DMS 273 (cell line): ENCODE results near the gene RASSF3.
A peak's percentile ranks its signal among the peaks of the same experiment; 100 is the strongest.

Experiments used
- DNase-seq: peaks from one replicate; lab custom pipeline; 2025; ENCODE audit not compliant: unreplicated experiment; lab: John Stamatoyannopoulos, UW

Gene RASSF3

DNA sequence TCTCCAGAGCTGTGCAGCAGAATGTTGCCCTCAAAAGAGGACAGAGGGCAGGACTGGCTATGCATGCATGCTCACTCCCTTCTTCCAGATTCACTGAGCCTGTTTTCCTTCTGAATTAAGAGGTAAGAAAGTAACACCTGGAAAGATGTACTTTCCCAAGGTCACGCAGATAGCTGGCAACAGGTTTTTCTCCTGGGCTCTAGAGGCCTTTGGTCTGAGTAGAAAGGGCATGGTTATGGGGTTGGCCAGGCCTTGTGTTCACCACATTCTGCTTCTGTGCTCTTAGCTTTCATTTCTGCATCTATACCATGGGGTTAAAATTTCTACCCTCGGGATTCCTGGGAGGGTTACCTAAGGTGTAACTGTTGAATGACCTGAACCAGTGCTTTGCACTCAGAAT, 57.5 kb downstream of the RASSF3 start:
- DNase-seq = no peak

DNA sequence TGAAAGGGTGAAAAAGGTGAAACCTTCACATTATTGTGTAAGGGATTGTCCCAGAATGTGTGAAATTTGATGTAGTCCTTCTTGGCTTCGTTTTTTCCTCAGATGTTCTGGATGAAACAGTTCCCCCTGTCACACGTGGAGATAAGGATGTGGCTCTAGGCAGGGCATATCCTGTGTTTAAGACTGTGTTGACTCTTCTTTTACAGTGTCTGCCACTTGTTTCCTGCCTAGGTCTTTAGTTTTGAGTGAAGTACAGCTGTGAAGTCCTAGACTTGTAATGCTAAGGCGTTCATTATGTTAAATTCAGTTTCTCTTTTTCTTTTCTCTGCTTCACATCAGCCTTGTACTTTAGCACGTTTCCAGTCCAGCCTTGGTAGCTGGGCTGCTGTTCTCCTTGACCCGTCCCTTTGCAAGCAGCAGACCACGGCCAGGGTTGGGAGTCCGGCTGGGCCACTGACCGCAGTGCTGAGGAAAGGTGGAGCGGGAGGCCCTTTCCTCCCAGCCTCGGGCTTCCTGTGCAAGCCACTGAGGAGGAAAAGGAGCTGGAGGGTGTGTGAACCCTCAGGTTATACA, 59.1 kb downstream of the RASSF3 start:
- DNase-seq = no peak

DNA sequence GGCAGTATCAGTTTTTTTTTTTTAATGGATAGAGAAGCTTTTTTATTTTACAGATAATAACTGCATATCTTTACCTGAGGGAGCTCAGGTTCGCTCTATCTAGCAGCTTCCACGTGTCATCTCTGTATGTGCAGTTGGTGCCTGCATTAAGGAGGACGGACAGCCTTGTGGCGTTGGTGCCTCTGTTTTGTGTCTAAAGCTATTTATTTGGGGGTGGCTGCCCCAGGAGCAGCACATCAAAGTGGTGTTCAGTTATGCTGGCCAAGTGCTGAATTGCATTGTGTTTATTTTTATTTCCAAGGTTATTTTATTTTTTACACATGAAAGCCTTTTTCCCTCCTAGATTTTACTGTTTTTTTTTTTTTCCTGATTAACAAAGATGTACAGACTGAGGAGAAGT, 59.7 kb downstream of the RASSF3 start:
- DNase-seq = no peak

DNA sequence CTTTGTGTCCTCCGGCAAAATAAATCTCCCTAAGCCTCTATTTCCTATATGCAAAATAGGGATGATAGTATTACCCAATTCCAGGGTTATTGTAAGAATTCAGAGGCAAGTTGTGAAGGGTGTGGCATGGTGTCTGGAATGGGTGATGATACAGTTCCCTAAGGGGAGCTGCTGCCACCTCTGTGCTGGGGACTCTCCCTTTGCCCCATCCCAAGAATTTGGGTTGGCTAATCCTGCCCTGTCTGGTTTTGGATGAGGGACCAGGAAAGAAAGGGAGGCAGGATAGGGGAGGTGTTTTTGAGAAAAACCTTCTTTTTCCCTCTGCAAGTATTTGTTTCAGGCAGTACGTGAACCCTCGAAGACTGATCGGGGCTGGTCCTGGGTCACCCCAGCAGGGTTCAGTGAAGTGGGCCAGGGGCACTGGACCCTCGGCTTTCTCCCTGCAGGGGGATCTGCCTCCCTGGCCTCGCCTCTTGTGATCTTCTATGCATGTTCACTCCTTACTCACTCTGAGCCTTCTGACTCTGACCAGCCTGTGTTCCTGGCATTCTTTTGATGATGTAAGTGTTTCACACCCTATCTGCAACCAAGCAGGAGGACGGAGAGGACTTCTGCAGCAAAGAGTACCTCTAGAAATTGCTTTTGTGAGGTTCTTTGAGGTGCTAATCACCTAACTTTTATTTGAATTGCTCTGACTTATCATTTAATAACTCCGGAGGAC, 60.8 kb downstream of the RASSF3 start:
- DNase-seq = no peak

DNA sequence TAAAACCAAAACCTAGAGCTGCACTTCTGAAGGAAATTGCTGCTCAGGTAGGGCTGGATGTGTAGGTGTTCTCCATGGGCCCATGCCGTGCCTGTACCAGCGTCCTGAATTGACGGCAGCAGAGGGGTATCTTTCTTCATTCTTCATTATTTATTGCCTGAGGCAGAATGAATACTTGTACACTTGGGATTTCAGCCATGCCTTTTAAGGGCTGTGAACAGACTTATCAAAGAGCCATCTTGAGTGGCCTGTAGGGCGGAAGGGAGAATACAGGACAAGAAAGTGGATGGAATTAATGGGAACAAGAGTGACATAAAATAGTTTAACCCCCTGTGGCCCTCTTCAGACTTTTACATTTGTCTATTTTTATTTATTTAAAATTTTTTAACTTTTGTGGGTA, 61.4 kb downstream of the RASSF3 start:
- no peak for DNase-seq

DNA sequence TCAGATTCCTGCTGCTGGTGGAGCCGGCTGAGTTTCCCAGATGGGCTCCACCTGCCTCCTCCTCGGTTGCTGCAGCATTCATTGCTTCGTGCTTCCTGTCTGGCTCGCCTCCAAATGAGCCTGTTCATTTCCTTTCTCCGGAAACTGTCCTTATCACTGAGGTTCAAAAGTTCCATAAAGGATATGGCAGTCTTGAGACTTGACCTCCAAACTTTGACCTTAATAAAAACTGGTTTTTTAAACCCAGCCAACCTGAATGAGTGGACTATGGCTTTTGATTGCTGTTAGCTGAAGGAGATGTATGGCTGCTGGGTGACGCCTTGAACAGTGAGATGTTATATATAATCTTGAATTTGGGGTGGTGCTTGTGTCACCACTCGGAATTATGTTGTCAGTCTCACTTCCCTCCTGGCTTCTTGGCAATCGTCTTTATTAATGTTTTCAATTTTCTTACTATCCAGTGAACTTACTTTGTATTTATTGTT, 62.7 kb downstream of the RASSF3 start:
- DNase-seq = peak; percentile 74

DNA sequence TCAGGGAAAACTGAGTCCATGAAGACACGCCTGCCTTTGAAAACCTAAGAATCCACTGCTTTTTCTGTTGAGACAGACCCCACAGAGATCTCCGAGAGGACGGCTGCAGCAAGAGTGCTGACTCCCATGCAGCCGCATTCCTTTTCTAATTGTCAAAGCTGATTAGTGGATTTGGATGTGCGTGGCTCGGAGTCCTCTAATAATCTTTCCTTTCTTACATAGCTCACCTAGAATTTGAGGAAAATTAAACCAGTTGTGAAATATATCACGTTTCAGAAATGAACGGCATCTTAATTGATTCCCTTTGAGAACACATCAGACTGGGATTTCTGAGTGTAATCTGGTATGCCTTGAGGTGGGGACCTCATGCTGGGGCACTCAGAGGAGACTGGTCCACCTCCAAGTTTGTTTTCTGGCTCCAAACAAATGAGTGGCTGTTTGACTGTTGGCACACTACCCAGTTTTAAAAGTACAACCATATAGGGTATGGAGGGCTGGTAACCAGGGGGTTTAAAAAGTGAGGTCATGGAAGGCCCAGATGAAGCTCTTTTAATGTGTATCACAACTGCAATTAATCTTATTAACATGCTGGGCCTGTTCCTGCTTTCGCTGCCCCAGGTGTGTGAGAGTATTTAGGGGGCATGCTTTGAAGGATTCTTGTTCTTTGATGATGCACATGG, 63.3 kb downstream of the RASSF3 start:
- peak; percentile 62 for DNase-seq

DNA sequence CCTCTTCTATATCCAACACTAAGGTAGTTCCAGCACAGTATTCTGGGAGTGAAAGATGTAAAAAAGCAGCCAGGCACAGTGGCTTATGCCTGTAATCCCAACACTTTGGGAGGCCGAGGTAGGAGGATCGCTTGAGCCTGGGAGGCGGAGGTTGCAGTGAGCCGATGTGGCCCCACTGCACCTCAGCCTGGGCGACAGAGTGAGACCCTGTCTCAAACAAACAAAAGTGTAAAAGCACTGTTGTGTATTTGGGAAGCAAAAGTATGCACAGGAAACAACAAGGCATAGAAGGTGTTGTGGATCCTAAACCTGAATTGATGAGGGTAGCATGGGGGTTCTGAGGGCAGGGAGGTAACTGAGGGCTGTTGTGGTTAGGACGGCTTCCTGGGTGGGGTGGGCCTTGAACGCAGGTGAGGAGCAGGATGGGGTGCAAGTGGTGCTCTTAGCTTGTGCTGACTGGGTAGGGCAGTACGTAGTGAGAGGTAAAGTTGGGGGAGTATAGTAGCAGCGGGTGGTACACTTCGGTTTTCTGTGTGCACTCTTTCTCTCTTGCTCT, 64.2 kb downstream of the RASSF3 start:
- DNase-seq = no peak

DNA sequence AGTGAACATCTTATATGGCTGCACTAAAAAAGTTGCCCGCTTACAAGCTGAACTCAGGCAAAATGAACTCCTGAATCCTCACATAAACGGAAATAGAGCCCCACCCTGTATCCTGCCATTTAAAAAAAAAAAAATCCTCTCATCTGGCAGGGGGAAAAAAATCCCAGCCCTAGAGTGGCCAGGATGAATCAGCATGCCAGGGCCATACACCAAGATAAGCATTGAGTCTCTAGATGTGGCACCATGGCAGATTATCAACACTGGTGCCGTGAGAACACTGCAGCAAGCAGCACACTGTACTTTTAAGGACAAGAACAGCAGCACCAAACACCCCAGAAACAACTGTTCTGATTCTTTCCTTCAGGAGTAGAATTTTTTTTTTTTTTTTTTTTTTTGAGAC, 65.5 kb downstream of the RASSF3 start:
- DNase-seq = peak; percentile 13

DNA sequence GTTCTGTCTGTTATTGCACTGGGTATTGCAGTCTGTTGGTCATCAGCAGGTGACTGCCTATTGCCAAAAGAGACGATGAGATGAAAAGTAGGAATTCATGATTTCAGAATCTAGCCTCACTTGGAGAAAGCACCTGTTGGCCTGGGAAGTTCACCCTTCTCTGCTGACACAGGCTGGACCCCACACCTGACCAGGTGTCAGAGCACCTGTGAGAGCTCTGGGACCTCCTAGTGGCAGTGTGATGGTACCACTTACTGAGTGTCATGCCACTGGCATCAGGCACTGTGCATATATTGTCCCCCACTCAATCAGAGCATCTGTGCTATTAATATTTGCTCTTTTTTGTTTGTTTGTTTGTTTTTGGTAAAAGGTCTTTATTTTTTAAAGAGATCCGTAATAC, 68.0 kb downstream of the RASSF3 start:
- DNase-seq = no peak

DNA sequence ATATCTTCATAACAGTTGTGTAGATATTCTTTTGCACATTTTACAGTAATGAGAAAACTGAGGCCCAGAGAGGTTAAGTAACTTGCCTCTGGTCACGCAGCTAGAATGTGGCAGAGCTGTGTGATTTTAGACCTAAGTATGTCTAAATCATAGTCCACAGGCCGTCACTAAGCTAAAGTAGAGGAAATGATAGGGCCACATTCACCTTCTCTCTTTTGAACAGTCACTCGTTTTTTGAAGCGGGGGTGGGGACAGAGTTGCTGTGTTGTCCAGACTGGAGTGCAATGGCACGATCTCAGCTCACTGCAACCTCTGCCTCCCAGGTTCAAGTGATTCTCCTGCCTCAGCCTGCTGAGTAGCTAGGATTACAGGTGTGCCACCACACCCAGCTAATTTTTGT, 68.5 kb downstream of the RASSF3 start:
- DNase-seq = no peak

DNA sequence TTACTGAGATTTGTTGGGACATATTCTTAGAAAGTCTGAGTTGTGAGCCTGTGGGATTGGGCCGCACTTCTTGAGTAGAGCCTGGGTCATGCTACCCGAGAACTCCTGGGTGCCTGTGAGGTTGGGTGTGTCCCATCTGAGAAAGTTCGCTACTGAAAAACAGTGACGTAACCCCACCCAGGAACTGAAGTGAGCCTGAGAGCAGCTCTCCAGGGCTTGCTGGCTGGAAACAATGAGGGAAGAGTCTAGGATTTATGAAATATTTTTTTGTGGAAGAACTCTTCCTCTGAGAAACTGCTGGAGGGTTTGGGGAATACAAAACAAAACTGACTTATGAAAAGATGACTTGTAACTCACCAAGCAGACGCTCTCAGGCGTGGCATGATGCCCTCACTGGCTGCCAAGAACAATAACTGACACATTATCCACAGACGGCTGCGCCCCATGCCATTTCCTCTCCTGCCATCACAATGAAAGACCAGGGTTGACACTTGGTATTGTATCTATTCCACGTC, 69.2 kb downstream of the RASSF3 start:
- DNase-seq = peak; percentile 25

DNA sequence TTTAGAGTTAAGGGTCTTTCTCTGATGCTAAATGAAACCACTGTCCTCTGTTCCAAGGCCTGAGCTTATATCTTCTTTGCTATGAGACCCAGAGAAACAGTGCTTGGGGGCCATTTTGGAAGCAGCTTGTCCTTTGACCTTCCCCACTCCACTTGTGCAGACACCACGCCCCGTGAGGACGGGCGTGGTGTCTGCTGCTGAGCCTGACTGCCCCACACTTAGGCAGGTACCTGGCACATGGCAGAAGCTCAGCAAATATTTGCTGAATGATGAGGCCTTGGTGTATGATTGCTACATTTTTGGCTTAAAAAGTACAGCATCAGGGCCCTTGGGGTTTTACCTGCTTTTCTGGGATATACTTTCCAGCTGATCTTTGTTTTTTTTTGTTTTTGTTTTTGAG, 69.9 kb downstream of the RASSF3 start:
- DNase-seq = no peak

DNA sequence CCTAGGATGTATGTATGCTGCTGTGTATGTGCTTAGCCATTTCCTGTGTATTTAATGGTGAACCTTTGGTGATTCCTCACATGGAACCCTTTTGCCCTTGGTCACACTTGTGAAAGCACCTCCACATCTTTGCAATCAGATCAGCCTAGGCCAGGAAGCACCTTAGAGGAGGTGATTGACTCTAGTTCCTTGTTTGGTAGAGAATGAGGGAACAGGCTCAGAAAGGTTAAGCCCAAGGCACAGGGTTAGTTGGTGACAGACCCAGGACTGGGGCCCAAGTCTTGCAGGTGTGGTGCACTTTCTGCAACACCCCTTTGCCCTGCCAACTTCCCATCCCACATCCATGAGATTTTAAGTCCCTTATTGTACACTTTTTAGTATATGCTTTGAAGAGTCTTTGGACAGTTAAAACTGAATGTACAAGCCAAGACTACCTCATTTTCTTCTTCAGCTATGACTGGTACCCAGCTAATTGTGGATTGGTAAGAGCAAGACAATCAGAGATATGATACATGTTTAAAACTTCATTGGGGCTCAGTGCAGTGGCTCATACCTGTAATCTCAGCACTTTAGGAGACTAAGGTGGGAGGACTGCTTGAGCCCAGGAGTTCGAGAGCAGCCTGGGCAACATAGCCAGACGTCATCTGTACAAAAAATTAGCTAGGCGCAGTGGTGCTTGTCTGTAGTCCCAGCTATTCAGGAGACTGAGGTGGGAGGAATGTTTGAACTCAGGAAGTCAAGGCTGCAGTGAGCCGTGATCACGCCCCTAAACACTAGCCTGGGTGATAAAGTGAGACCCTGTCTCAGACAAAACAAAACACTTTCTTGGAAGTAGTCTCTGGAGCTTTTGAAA, 71.1 kb downstream of the RASSF3 start:
- DNase-seq = no peak

DNA sequence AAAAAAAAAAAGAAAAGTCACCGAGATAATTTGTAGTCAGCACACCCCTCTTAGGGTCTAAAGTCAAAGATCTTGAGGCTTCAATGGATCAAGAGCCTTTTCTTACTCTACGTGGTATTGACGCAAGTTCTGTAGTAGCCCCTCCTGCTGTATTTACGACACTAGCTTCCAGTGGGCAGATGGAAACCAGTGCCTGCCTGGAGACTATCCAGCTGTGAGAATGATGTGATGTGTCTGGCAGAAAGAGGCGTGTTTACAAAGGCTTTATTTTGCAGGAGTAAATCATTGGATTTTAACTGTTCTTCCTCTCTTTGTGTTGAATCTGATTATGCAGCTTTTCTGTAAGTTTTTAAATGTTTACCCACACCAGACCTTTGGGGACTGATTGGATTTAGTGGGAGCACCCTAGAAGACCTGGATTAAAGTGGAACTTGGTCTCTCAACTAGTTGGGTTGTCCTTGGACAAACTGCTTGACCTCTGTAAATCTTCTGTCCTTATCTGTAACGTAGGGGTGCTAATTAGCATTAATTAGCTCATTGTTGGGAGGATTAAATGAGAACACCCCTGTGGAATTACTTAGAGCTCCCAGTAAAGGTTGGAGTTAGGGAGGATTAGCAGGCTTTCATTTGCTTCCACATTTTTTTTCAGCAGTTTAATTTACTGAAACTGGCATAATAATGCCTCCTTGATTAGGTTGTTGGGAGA, 72.4 kb downstream of the RASSF3 start:
- peak; percentile 85 for DNase-seq

DNA sequence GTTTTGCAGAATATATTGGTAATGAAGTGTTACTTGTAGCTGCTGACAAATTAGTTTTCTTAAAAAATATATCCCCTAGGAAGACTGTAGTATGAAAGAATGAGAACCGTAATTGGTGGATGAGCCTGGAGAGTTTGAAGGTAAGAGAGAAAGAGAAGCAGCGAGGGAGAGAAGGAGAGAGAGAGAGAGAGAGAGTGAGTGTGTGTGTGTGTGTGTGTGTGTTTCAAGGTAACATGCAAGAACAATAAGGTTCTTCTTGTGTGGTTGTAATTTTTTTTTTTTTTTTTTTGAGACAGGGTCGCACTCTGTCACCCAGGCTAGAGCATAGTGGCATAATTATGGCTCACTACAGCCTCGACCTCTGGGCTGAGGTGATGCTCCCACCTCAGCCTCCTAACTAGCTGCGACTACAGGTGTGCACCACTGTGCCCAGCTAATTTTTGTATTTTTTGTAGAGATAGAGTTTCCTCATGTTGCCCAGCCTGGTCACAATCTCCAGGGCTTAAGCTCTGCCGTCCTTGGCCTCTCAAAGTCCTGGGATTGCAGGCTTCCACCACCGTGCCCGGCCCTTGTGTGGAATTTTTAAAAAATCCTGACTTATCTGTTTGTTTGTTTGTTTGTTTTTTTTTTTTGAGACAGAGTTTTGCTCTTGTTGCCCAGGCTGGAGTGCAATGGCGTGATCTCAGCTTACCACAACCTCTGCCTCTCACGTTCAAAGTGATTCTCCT, 73.7 kb downstream of the RASSF3 start:
- DNase-seq = no peak

DNA sequence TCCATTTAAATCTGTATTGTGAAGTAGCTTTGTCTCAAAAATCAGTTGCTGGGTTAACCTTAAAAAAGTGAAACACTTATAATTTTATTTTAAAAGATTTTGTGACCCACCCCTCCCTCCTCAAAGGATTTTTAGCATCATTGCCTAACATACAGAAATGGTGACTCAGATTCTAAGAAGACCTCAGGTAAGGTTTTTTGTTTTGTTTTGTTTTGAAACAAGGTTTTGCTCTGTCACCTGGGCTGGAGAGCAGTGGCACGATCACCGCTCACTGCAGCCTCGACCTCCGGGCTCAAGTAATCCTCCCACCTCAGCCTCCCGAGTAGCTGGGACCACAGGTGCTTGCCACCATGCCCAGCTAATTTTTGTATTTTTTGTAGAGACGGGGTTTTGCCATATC, 74.8 kb downstream of the RASSF3 start:
- no peak for DNase-seq

DNA sequence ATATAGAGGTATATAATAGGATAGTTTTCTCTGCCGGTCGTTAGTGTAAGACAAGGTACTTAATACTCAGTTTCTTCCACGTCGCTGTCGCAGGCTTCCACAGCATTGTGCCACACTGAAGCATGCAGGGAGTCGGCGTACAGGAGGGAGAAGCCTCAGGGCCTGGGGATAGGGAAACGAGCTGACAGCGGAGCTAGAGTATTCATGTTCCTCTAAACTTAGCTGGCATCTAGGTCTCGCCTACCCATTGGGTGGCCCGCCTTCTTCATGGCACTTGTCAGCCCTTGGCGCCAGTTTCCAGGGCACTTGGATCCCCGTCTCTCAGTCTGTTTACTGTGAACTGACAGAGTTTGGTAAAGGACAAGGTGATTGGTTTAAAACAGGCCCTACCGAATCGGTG, 75.3 kb downstream of the RASSF3 start:
- DNase-seq = no peak

DNA sequence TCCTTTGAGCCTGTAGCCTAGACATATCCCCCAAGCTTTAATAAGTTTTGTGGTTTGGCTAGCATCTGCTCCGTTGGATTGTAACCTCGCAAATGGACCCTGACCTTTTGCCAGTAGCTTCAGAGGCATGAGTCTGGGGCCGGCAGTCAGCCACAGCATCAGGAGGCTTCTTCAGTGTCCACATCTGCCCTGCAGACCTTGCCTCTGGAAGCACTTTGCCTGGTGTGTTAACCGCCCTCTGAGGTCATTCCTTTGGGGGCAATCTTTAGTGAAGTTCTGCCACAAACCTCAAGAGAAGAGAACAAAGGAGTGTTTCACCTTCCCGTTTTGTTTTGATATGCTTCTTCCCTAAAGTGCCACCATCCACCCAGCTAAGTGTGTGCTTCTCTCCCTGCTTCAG, 77.5 kb downstream of the RASSF3 start:
- no peak for DNase-seq

DNA sequence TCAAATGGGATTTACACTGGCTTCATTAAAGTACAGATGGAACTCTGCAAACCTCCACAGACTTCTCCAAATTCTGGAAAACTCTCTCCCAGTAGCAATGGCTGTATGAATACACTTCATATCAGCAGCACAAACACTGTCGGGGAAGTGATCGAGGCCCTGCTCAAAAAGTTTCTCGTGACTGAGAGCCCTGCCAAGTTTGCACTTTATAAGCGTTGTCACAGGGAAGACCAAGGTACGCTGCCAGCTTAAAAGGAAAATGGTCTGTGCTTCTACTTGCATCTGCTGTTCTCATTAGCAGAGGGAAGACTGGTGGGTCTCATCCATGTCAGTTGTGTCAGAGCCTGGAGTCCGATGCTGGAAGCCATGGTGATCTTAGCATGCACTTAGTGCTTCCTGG, 77.9 kb downstream of the RASSF3 start:
- DNase-seq = no peak
